Amygdala (tissue), 56 donors: ENCODE measurements around the gene STARD5.
A peak's percentile ranks its signal among the peaks of the same experiment; 100 is the strongest.

Source experiments
- DNase-seq, 56 donors: peaks; one replicate each; lab custom pipeline; 2025; lab: John Stamatoyannopoulos, UW

The STARD5 gene

GRCh38 chr15:81278306-81279029 lies 45.5 kb downstream of the STARD5 start:
- DNase-seq = no peak

- no peak for DNase-seq
These were observed 46.1 kb downstream of the STARD5 start for GRCh38 chr15:81277851-81278250.

GRCh38 chr15:81276967-81277366 lies 47.0 kb downstream of the STARD5 start:
- DNase-seq = no peak

GRCh38 chr15:81275711-81276392 lies 48.1 kb downstream of the STARD5 start:
- DNase-seq = no peak

- peak in 49 of 56 donors; percentile 12 to 79 (median 50) for DNase-seq
These were observed 48.8 kb downstream of the STARD5 start for GRCh38 chr15:81274931-81275707.

- DNase-seq = no peak
These were observed 49.7 kb downstream of the STARD5 start for GRCh38 chr15:81274255-81274654.

- DNase-seq = no peak
These were observed 50.1 kb downstream of the STARD5 start for GRCh38 chr15:81273855-81274254.

- no peak for DNase-seq
These were observed 50.7 kb downstream of the STARD5 start for GRCh38 chr15:81273200-81273599.

GRCh38 chr15:81271761-81272644 lies 51.9 kb downstream of the STARD5 start:
- no peak for DNase-seq

GRCh38 chr15:81270781-81271491 lies 53.0 kb downstream of the STARD5 start:
- DNase-seq = no peak

GRCh38 chr15:81270188-81270587 lies 53.8 kb downstream of the STARD5 start:
- DNase-seq = no peak

GRCh38 chr15:81268881-81269601 lies 54.9 kb downstream of the STARD5 start:
- no peak for DNase-seq

GRCh38 chr15:81268340-81268739 lies 55.6 kb downstream of the STARD5 start:
- no peak for DNase-seq

GRCh38 chr15:81265944-81266775 lies 57.8 kb downstream of the STARD5 start:
- peak in 53 of 56 donors; percentile 13 to 88 (median 55) for DNase-seq

GRCh38 chr15:81265256-81265943 lies 58.5 kb downstream of the STARD5 start:
- DNase-seq = peak in 1 of 56 donors; percentile 26

GRCh38 chr15:81264072-81264857 lies 59.7 kb downstream of the STARD5 start:
- DNase-seq = no peak

GRCh38 chr15:81263477-81263876 lies 60.5 kb downstream of the STARD5 start:
- DNase-seq = no peak
